Activated naive CD4-positive, alpha-beta T cell treated with anti-CD3 and anti-CD28 coated beads, Interleukin-2, amount 50 U/mL, for 24 hours (primary cell): ENCODE data around the gene MYL3.
"Not testable (repeated sequence)": the region's sequence is repeated elsewhere in the genome, so short reads cannot be mapped to it uniquely, and the experiment has no call there.

Experiments used
- H3K27ac Mint-ChIP-seq: one replicate; pipeline ENCODE4 v1.8.0; 2021; ENCODE audit warnings: mild to moderate bottlenecking, mixed read lengths
- H3K27me3 Mint-ChIP-seq: one replicate; pipeline ENCODE4 v1.8.0; 2021; ENCODE audit warnings: mixed read lengths
- H3K36me3 Mint-ChIP-seq: one replicate; pipeline ENCODE4 v1.8.0; 2021; ENCODE audit warnings: mixed read lengths
- H3K4me1 Mint-ChIP-seq: one replicate; pipeline ENCODE4 v1.8.0; 2021; ENCODE audit warnings: mixed read lengths
- H3K4me3 Mint-ChIP-seq: one replicate; pipeline ENCODE4 v1.8.0; 2021; ENCODE audit warnings: mild to moderate bottlenecking, mixed read lengths
- H3K9me3 Mint-ChIP-seq: one replicate; pipeline ENCODE4 v1.8.0; 2021; ENCODE audit warnings: mixed read lengths

MYL3 gene

GRCh38 chr3:46863261-46863782, at the start of gene MYL3:
Gene MYL3 (minus strand): TSS chr3:46863444. CDS start chr3:46863390, 54 bp downstream.
- H3K4me1 Mint-ChIP-seq = no peaks in the 10 kb centered on the region
- H3K27ac Mint-ChIP-seq = no peak within 1 kb of the TSS
- H3K36me3 Mint-ChIP-seq = no peaks in the 10 kb centered on the region
- H3K9me3 Mint-ChIP-seq = no peaks in the 10 kb centered on the region
- no peak within 1 kb of the TSS for H3K4me3 Mint-ChIP-seq
- no peaks in the 10 kb centered on the region for H3K27me3 Mint-ChIP-seq

DNA sequence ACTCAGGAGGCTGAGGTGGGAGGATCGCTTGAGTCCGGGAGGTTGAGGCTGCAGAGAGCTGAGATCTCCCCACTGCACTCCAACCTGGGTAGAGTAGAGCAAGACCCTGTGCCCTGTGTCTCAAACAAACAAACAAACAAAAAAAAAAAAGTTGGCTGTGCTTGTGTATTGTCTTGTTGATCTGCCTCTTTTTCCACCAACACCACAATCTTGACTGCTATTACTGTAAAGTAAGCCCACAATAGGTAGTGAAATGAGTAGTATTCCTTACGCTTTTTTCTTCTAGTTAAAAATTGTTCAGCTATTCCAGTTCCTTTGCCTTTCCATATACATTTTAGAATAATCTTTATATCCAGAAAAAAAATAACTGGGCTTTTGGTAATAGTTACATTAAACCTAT, 49.7 kb upstream of the MYL3 start:
- Mint-ChIP-seq H3K4me3 (no peak overlapping the region), H3K27me3 (no peaks in the 10 kb centered on the region), H3K27ac (peak overlapping the region; percentile 9), H3K36me3 (peaks cover 13% of the 10 kb centered on the region), H3K4me1 (peaks cover 27% of the 10 kb centered on the region), H3K9me3 (no peaks in the 10 kb centered on the region)

- H3K27ac Mint-ChIP-seq, H3K9me3 Mint-ChIP-seq, H3K36me3 Mint-ChIP-seq, H3K4me3 Mint-ChIP-seq, H3K27me3 Mint-ChIP-seq: not testable (repeated sequence)
- H3K4me1 Mint-ChIP-seq = peaks cover 23% of the 10 kb centered on the region
These were observed 47.7 kb upstream of the MYL3 start for GRCh38 chr3:46910914-46911313.

DNA sequence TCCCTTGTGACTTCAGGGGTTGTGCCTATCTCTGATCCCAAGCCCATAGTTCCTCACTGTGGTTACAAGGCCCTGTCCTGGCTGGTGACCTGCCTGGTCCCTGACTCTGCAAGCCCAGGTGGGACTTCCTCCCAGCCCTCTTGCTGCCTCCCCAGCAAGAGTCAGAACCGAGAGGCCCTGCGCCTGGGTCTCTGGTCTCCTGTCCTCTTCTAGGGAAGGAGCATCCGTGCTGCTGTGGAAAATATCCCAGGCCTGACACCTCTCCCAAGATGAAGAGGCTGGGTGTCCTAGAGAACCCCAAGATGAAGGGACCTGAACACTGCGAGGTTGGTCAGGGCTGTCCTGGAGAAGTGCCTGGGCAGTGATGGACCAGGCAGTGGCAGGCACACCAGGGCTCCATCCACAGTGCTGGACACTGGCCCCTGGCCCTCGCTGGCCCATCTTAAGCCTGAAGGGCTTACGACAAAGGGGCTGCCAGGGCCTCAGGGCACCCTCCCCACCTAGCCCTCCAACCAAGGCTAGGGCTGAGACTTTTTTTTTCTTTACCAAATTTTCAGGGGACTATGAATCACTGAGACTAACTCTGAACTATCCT, 47.0 kb upstream of the MYL3 start:
- no peak overlapping the region for H3K4me3 Mint-ChIP-seq
- H3K36me3 Mint-ChIP-seq = peaks cover 1% of the 10 kb centered on the region
- no peaks in the 10 kb centered on the region for H3K27me3 Mint-ChIP-seq
- H3K4me1 Mint-ChIP-seq = peaks cover 18% of the 10 kb centered on the region
- no peak overlapping the region for H3K27ac Mint-ChIP-seq
- H3K9me3 Mint-ChIP-seq = no peaks in the 10 kb centered on the region

DNA sequence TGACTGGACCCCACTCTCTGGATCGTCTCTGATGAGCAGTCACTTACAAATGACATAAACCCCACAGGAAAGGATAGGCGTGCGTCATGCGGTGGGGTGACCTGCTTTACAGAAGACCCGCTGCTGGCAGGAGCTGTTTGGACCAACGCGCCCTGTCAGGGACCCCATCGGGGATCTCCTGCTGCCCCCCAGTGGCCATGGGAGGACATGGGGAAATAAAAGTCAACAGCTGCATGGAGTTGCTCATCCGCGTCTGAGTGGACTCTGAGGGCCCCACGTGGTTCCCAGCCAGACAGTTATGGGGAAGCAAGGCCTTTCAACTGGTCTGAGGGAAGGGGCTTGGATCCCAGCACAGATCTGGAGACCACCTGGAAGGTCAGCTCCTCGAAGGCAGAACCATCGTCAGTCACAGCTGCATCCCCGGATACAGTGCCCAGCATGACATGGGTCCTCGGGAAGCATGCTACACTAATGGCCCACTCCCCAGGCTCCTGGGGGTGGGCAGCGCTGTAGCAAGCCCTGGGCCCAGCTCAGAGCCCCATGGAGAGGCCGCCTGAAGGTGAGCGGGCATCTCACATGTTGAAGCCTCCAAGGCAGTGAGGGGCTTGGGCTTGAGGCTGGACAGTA, 46.4 kb upstream of the MYL3 start:
- Mint-ChIP-seq H3K9me3 (no peaks in the 10 kb centered on the region), H3K27me3 (no peaks in the 10 kb centered on the region), H3K27ac (no peak overlapping the region), H3K36me3 (no peaks in the 10 kb centered on the region), H3K4me3 (no peak overlapping the region), H3K4me1 (peaks cover 15% of the 10 kb centered on the region)

GRCh38 chr3:46908986-46909534, 45.8 kb upstream of the MYL3 start:
- no peaks in the 10 kb centered on the region for H3K9me3 Mint-ChIP-seq
- no peak overlapping the region for H3K27ac Mint-ChIP-seq
- no peaks in the 10 kb centered on the region for H3K27me3 Mint-ChIP-seq
- no peak overlapping the region for H3K4me3 Mint-ChIP-seq
- peaks cover 12% of the 10 kb centered on the region for H3K4me1 Mint-ChIP-seq
- H3K36me3 Mint-ChIP-seq = no peaks in the 10 kb centered on the region

GRCh38 chr3:46908294-46908985, 45.2 kb upstream of the MYL3 start:
- Mint-ChIP-seq H3K4me1 (peaks cover 6% of the 10 kb centered on the region), H3K4me3 (no peak overlapping the region)

DNA sequence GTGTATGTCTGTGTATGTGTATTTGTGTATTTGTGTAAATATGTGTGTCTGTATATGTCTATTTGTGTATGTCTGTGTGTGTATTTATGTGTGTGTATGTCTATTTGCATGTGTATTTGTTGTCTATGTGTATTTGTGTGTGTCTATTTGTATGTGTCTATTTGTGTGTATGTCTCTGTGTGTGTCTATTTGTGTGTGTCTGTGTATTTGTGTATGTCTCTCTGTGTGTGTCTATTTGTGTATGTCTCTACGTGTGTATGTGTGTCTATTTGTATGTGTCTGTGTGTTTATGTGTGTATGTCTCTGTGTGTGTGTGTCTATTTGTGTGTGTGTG, 44.7 kb upstream of the MYL3 start:
- Mint-ChIP-seq H3K27ac (no peak overlapping the region), H3K36me3 (no peaks in the 10 kb centered on the region), H3K27me3 (no peaks in the 10 kb centered on the region), H3K4me3 (no peak overlapping the region), H3K4me1 (peaks cover 4% of the 10 kb centered on the region), H3K9me3 (no peaks in the 10 kb centered on the region)

More at GRCh38 chr3:46908294-46908985, 45.2 kb upstream of the MYL3 start:
- no peaks in the 10 kb centered on the region for H3K36me3 Mint-ChIP-seq
- no peaks in the 10 kb centered on the region for H3K27me3 Mint-ChIP-seq
- no peak overlapping the region for H3K27ac Mint-ChIP-seq
- H3K9me3 Mint-ChIP-seq = no peaks in the 10 kb centered on the region

GRCh38 chr3:46907271-46907670, 44.0 kb upstream of the MYL3 start:
- H3K4me1 Mint-ChIP-seq = peaks cover 4% of the 10 kb centered on the region
- H3K27ac Mint-ChIP-seq = no peak overlapping the region
- H3K27me3 Mint-ChIP-seq = no peaks in the 10 kb centered on the region
- no peak overlapping the region for H3K4me3 Mint-ChIP-seq
- no peaks in the 10 kb centered on the region for H3K36me3 Mint-ChIP-seq
- no peaks in the 10 kb centered on the region for H3K9me3 Mint-ChIP-seq

- Mint-ChIP-seq H3K27ac (no peak overlapping the region), H3K27me3 (no peaks in the 10 kb centered on the region), H3K36me3 (no peaks in the 10 kb centered on the region), H3K9me3 (no peaks in the 10 kb centered on the region), H3K4me1 (peaks cover 4% of the 10 kb centered on the region), H3K4me3 (no peak overlapping the region)
These were observed 43.3 kb upstream of the MYL3 start for GRCh38 chr3:46906471-46907058.

GRCh38 chr3:46905661-46906451, 42.6 kb upstream of the MYL3 start:
- no peaks in the 10 kb centered on the region for H3K27me3 Mint-ChIP-seq
- H3K36me3 Mint-ChIP-seq = no peaks in the 10 kb centered on the region
- no peak overlapping the region for H3K4me3 Mint-ChIP-seq
- no peak overlapping the region for H3K27ac Mint-ChIP-seq
- no peaks in the 10 kb centered on the region for H3K9me3 Mint-ChIP-seq
- peaks cover 4% of the 10 kb centered on the region for H3K4me1 Mint-ChIP-seq

GRCh38 chr3:46905213-46905560, 41.9 kb upstream of the MYL3 start:
- H3K27ac Mint-ChIP-seq = no peak overlapping the region
- no peaks in the 10 kb centered on the region for H3K9me3 Mint-ChIP-seq
- H3K4me1 Mint-ChIP-seq = peaks cover 4% of the 10 kb centered on the region
- H3K36me3 Mint-ChIP-seq = no peaks in the 10 kb centered on the region
- H3K4me3 Mint-ChIP-seq = no peak overlapping the region
- H3K27me3 Mint-ChIP-seq = no peaks in the 10 kb centered on the region

GRCh38 chr3:46904303-46905212, 41.3 kb upstream of the MYL3 start:
- Mint-ChIP-seq H3K4me3 (no peak overlapping the region), H3K9me3 (no peaks in the 10 kb centered on the region), H3K4me1 (peaks cover 3% of the 10 kb centered on the region), H3K36me3 (no peaks in the 10 kb centered on the region), H3K27me3 (no peaks in the 10 kb centered on the region), H3K27ac (no peak overlapping the region)
